SH-SY5Y (cell line): ENCODE measurements around the gene LRRFIP1.

ENCODE experiments used
- GATA2 ChIP-seq: IDR thresholded peaks from 2 replicates; pipeline ENCODE4 v1.6.1; 2011; ENCODE audit warnings: mild to moderate bottlenecking, low read depth, low read length
- GATA3 ChIP-seq: IDR thresholded peaks from 2 replicates; pipeline ENCODE4 v1.6.1; 2011; ENCODE audit warnings: low read depth, mild to moderate bottlenecking, low read length, moderate library complexity

DNA sequence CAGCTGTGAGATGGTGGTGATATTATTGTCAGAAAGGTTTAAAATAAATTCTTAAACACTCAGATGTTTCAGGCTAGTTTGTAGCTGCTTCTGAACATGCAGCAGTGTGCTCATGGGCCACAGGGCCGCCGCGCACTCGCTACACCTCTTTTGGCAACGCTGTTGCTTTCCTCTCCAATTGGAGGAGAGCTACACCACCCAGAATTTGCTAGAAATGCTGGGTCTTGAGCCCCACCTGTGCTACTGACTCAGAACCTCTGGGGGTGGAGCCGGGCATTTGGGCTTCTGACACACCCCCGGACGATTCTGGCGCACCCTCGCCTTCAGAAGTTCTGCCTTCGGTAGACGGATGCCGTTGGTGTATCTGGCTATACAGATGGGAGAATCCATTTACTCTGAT is 15.7 kb downstream of the LRRFIP1 start:
- TF ChIP-seq GATA2, result no peak
- no peak for TF ChIP-seq GATA3
